WTC11 (cell line): ENCODE data around the gene COG2. TPM values are rescaled to one million over a fixed set of nuclear protein-coding genes. Genes with fewer than 3 reads are reported as not detected.

ENCODE experiments used
- ATAC-seq: fragments of 200-7000 bp; cut with Tn5 transposase; 2 replicates; pipeline ENCODE4 v1.10.0; 2021; ENCODE audit warnings: mild to moderate bottlenecking, moderate library complexity
- CTCF ChIA-PET: fragments of 300-600 bp; sonication (Branson Sonifier 250); formaldehyde crosslinking; loops from one replicate; lab custom pipeline; 2021; ENCODE audit warnings: antibody characterized with exemption; lab: Charles Lee
- POLR2A ChIA-PET: fragments of 350-600 bp; sonication (Branson Sonifier 250); formaldehyde crosslinking; loops from one replicate; lab custom pipeline; 2021; ENCODE audit warnings: antibody characterized with exemption; lab: Charles Lee
- DNase-seq: peaks from one replicate; pipeline ENCODE4 v3.0.0; 2021; ENCODE audit warnings: low spot score
- H3K27ac Mint-ChIP-seq: 2 replicates; pipeline ENCODE4 v1.8.0; 2021; ENCODE audit warnings: mixed read lengths
- H3K27me3 Mint-ChIP-seq: 2 replicates; pipeline ENCODE4 v1.8.0; 2021; ENCODE audit warnings: low read depth, mild to moderate bottlenecking, moderate library complexity, mixed read lengths
- H3K36me3 Mint-ChIP-seq: 2 replicates; pipeline ENCODE4 v1.8.0; 2021; ENCODE audit warnings: mixed read lengths
- H3K4me1 Mint-ChIP-seq: 2 replicates; pipeline ENCODE4 v1.8.0; 2022; ENCODE audit warnings: mixed read lengths
- H3K4me3 Mint-ChIP-seq: 2 replicates; pipeline ENCODE4 v1.8.0; 2021; ENCODE audit warnings: mild to moderate bottlenecking, moderate library complexity, mixed read lengths
- H3K9me3 Mint-ChIP-seq: 2 replicates; pipeline ENCODE4 v1.8.0; 2021; ENCODE audit warnings: mixed read lengths
- GABPB1 ChIP-seq: sonication (generic); formaldehyde crosslinking; IDR thresholded peaks from 2 replicates; pipeline ENCODE4 v1.8.1; 2023; ENCODE audit warnings: mild to moderate bottlenecking, missing genetic modification reagents
- HMGA2 ChIP-seq: fragments of 250-450 bp; sonication (Bioruptor Pico); IDR thresholded peaks from 2 replicates; pipeline ENCODE4 v1.4.0; 2021; ENCODE audit warnings: mild to moderate bottlenecking, moderate library complexity
- IRF2 ChIP-seq: sonication (generic); formaldehyde crosslinking; IDR thresholded peaks from 2 replicates; pipeline ENCODE4 v1.8.0; 2022; ENCODE audit warnings: low read depth, missing genetic modification reagents, borderline replicate concordance
- KAT7 ChIP-seq: sonication (generic); formaldehyde crosslinking; IDR thresholded peaks from 2 replicates; pipeline ENCODE4 v1.8.1; 2023; ENCODE audit warnings: missing genetic modification reagents, mild to moderate bottlenecking, borderline replicate concordance
- MAX ChIP-seq: sonication (generic); formaldehyde crosslinking; IDR thresholded peaks from 2 replicates; pipeline ENCODE4 v1.8.0; 2022; ENCODE audit warnings: mild to moderate bottlenecking, missing genetic modification reagents
- MLX ChIP-seq: sonication (generic); formaldehyde crosslinking; IDR thresholded peaks from 2 replicates; pipeline ENCODE4 v1.8.1; 2023; ENCODE audit warnings: mild to moderate bottlenecking, missing genetic modification reagents, moderate library complexity
- NR3C1 ChIP-seq: sonication (generic); formaldehyde crosslinking; conservative IDR thresholded peaks from 2 replicates; pipeline ENCODE4 v1.8.1; 2023; ENCODE audit warnings: low read depth, mild to moderate bottlenecking, missing genetic modification reagents
- SMAD4 ChIP-seq: sonication (generic); formaldehyde crosslinking; IDR thresholded peaks from 2 replicates; pipeline ENCODE4 v1.8.0; 2022; ENCODE audit warnings: mild to moderate bottlenecking, missing genetic modification reagents
- ZNF532 ChIP-seq: fragments of 250-450 bp; sonication (Bioruptor Pico); IDR thresholded peaks from 2 replicates; pipeline ENCODE4 v1.9.0; 2021; ENCODE audit warnings: mild to moderate bottlenecking, borderline replicate concordance
- total RNA-seq: library from RNA; stranded (reverse); gene quantifications from 3 replicates; pipeline ENCODE4 v1.2.3, GENCODE V29; 2021
- TF ChIP-seq, protein P1 (sequence below): sonication (generic); formaldehyde crosslinking; IDR thresholded peaks from 2 replicates; pipeline ENCODE4 v1.8.0; 2023; ENCODE audit warnings: mild to moderate bottlenecking, missing genetic modification reagents
- TF ChIP-seq, protein P2 (sequence below): sonication (generic); formaldehyde crosslinking; IDR thresholded peaks from 2 replicates; pipeline ENCODE4 v1.8.1; 2023; ENCODE audit warnings: mild to moderate bottlenecking, missing genetic modification reagents
- TF ChIP-seq, protein P3 (sequence below): fragments of 250-450 bp; sonication (Bioruptor Pico); IDR thresholded peaks from 2 replicates; pipeline ENCODE4 v1.9.0; 2021; ENCODE audit warnings: mild to moderate bottlenecking

COG2 gene
- total RNA-seq, 1 experiment from 2014 or later = 30.9 TPM

GRCh38 chr1:230641900-230642262, 400 bp upstream of the COG2 start (continued):
- TF ChIP-seq, protein P1, sequence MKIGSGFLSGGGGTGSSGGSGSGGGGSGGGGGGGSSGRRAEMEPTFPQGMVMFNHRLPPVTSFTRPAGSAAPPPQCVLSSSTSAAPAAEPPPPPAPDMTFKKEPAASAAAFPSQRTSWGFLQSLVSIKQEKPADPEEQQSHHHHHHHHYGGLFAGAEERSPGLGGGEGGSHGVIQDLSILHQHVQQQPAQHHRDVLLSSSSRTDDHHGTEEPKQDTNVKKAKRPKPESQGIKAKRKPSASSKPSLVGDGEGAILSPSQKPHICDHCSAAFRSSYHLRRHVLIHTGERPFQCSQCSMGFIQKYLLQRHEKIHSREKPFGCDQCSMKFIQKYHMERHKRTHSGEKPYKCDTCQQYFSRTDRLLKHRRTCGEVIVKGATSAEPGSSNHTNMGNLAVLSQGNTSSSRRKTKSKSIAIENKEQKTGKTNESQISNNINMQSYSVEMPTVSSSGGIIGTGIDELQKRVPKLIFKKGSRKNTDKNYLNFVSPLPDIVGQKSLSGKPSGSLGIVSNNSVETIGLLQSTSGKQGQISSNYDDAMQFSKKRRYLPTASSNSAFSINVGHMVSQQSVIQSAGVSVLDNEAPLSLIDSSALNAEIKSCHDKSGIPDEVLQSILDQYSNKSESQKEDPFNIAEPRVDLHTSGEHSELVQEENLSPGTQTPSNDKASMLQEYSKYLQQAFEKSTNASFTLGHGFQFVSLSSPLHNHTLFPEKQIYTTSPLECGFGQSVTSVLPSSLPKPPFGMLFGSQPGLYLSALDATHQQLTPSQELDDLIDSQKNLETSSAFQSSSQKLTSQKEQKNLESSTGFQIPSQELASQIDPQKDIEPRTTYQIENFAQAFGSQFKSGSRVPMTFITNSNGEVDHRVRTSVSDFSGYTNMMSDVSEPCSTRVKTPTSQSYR (CRISPR knock-in tag) = no peak; the same call in 1 of the 2 replicates
- no peak for TF ChIP-seq SMAD4 (CRISPR knock-in tag)
- no peak for TF ChIP-seq MLX

DNA sequence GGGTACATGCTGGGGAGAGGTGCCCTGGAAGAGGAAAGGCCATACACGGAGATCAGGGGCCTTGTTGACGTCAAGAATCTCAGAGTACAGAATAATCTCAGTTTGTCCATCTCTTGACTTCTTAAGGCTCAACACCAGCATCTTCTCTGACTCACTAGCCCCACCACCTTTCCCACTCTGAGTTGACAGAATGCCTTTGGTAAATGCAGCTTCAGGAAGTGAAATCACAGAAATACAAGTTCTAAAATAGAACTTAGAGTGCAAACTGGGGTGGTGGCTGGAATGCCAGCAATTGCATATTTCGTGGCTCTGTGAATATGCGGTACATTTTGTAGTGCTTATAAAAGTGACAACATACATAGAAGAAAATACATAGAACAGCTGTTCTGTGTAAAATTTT, 1.6 kb downstream of the COG2 start:
- Mint-ChIP-seq H3K4me3 (peak overlapping the region; percentile 100), H3K27ac (no peak overlapping the region), H3K36me3 (peaks cover 3% of the 10 kb centered on the region; the same call in 1 of the 2 replicates), H3K27me3 (no peaks in the 10 kb centered on the region; the same call in 1 of the 2 replicates)
- DNase-seq = no peak
- CTCF ChIA-PET = interaction anchor here (1.0 to 1.1 kb wide), 2 partner anchors 54 to 117 kb away, joined by 4 to 6 read pairs; no protein-coding TSS in a partner anchor
- TF ChIP-seq, protein P2, sequence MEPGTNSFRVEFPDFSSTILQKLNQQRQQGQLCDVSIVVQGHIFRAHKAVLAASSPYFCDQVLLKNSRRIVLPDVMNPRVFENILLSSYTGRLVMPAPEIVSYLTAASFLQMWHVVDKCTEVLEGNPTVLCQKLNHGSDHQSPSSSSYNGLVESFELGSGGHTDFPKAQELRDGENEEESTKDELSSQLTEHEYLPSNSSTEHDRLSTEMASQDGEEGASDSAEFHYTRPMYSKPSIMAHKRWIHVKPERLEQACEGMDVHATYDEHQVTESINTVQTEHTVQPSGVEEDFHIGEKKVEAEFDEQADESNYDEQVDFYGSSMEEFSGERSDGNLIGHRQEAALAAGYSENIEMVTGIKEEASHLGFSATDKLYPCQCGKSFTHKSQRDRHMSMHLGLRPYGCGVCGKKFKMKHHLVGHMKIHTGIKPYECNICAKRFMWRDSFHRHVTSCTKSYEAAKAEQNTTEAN = no peak
- TF ChIP-seq MAX (CRISPR knock-in tag) = no peak
- no peak for TF ChIP-seq ZNF532 (CRISPR knock-in tag)
- TF ChIP-seq GABPB1 (CRISPR knock-in tag) = no peak
- TF ChIP-seq, all 79 proteins: peak for 0
- H3K4me1 Mint-ChIP-seq = peaks cover 21% of the 10 kb centered on the region
- ATAC-seq = no peak
- H3K9me3 Mint-ChIP-seq = no peaks in the 10 kb centered on the region
- POLR2A ChIA-PET = no interaction called here

DNA sequence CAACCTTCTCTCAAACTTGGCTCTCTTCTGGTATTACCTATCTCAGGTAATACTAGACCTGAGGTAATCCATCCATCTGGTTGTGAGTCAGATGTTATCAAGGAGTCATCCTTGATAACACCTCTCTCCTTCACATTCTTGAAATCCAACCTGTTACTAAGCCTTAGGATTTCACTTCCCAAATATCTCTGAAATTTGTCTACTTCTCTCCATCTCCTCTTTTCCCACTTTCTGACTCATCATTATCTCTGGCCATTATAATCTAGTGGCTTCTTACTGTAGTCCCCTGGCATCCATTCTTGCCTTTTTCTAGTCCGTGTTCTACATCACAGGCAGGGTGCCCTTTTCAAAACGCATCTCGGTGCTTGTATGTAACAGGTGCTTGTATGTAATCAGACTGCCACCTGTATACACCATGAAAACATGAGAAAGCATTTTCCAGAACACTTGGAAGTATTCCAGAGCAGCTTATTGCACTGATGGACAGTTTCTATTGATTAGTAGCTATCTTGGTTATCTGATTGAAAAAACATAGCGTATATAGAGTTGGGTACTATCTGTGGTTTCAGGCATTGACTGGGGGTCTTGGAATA, 4.5 kb downstream of the COG2 start:
- Mint-ChIP-seq H3K27ac (no peak overlapping the region), H3K9me3 (peaks cover 19% of the 10 kb centered on the region), H3K4me3 (no peak overlapping the region), H3K4me1 (peaks cover 13% of the 10 kb centered on the region), H3K27me3 (no peaks in the 10 kb centered on the region; the same call in 1 of the 2 replicates), H3K36me3 (peaks cover 13% of the 10 kb centered on the region)
- POLR2A ChIA-PET = no interaction called here
- DNase-seq (no peak), ATAC-seq (no peak)
- CTCF ChIA-PET = no interaction called here
- TF ChIP-seq, protein P2 = no peak
- TF ChIP-seq, protein P3, sequence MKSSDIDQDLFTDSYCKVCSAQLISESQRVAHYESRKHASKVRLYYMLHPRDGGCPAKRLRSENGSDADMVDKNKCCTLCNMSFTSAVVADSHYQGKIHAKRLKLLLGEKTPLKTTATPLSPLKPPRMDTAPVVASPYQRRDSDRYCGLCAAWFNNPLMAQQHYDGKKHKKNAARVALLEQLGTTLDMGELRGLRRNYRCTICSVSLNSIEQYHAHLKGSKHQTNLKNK (CRISPR knock-in tag) = no peak
- TF ChIP-seq KAT7 (CRISPR knock-in tag) (no peak), IRF2 (CRISPR knock-in tag) (no peak), HMGA2 (no peak), NR3C1 (CRISPR knock-in tag) (no peak)
- TF ChIP-seq, protein P1 (CRISPR knock-in tag) = no peak
